Vagina (tissue), 2 donors: Measurements from ENCODE around the gene ROPN1L.

ENCODE experiments used
- CTCF ChIP-seq, 3 experiments: fragments of 450-650 bp in 2 of 3; fragments of 200-600 bp in 1 of 3; sonication (generic) in 1 of 3; IDR thresholded peaks; one replicate each; pipeline ENCODE4 v1.5.1; 2017 to 2019; ENCODE audit warnings: antibody characterized with exemption in 3 of 3, mild to moderate bottlenecking in 2 of 3, moderate library complexity in 2 of 3
- POLR2A ChIP-seq, 2 donors: fragments of 450-650 bp; IDR thresholded peaks; one replicate each; pipeline ENCODE4 v1.6.1; 2017; ENCODE audit warnings: antibody characterized with exemption in 2 of 2, mild to moderate bottlenecking in 2 of 2, moderate library complexity in 2 of 2

DNA sequence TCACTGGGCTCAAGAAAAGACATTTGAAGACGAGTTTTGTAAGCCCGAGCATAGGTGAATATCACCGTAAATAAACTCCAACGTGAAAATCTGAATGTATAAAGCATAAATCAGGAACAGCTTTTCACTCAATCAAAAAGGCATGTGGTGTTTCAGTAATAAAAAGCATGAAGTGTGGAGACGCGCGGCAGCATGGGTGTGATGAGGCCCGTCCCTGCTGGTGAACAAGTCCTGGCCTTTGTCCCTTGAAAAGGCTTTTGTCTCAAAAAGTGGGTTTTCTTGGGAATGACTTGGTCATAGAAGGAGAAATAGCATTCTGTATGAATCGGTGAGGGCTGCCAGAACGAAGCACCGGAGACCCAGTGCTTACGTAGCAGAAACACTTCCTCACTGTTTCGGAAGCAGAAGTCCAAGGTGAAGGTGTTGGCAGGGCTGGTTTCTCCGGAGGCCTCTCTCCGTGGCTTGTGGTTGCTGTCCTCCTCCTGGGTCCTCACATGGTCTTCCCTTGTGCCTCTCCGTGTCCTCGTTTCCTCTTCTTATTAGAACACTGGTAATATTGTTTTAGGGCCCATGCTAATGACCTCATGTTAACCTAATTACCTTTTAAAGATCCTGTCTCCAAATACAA is 24.9 kb downstream of the ROPN1L start:
- TF ChIP-seq CTCF (IDR thresholded peaks at IDR 0.05): no peak
- no peak for TF ChIP-seq POLR2A (IDR thresholded peaks at IDR 0.05)
